Measurements from ENCODE around the gene TMEM51.

The TMEM51 gene, protein sequence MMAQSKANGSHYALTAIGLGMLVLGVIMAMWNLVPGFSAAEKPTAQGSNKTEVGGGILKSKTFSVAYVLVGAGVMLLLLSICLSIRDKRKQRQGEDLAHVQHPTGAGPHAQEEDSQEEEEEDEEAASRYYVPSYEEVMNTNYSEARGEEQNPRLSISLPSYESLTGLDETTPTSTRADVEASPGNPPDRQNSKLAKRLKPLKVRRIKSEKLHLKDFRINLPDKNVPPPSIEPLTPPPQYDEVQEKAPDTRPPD

DNA sequence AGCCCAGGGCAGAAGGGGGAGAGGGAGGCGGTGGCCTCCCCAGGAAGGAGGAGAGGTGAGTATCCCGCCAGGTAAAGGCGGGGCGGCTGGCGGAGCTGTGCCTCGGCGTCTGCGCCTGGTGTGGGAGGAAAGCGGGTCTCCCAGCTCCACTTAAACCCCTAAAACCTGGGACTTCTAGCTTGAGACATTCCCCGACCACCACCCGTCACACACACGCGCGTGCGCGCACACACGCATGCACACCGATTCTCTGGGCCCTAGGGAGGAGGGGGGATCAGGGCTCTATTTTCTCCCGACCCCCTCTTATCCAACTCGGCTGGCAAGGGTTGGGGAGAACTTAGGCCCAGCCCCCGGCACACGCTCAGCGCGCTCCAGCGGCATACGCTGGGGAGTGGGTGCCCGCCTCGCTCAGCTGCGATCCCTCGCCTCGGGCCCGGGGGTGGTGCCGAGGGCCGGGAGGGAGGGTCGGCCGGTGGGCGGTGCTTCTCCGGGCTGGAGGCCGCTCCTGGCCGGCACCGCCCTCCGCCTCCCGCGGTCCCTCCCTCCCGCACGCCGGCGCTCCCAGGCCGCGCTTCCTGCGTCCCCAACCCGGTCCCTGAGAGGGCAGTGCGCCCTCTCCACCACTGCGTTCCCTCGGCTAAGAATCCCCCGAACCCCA is at the start of gene TMEM51:
Gene TMEM51 (plus strand): TSS at position 564 of the 658 bp plus-strand sequence. CDS start 61,341 bp downstream, outside the sequence.
- H3K4me3 ChIP-seq (ENCODE audit: low read depth, low read length) = no peak within 1 kb of the TSS
- TF ChIP-seq, protein P1, sequence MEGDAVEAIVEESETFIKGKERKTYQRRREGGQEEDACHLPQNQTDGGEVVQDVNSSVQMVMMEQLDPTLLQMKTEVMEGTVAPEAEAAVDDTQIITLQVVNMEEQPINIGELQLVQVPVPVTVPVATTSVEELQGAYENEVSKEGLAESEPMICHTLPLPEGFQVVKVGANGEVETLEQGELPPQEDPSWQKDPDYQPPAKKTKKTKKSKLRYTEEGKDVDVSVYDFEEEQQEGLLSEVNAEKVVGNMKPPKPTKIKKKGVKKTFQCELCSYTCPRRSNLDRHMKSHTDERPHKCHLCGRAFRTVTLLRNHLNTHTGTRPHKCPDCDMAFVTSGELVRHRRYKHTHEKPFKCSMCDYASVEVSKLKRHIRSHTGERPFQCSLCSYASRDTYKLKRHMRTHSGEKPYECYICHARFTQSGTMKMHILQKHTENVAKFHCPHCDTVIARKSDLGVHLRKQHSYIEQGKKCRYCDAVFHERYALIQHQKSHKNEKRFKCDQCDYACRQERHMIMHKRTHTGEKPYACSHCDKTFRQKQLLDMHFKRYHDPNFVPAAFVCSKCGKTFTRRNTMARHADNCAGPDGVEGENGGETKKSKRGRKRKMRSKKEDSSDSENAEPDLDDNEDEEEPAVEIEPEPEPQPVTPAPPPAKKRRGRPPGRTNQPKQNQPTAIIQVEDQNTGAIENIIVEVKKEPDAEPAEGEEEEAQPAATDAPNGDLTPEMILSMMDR (IDR thresholded peaks at IDR 0.05; ENCODE audit: borderline replicate concordance, insufficient read depth, low read depth, low read length) = no peak

DNA sequence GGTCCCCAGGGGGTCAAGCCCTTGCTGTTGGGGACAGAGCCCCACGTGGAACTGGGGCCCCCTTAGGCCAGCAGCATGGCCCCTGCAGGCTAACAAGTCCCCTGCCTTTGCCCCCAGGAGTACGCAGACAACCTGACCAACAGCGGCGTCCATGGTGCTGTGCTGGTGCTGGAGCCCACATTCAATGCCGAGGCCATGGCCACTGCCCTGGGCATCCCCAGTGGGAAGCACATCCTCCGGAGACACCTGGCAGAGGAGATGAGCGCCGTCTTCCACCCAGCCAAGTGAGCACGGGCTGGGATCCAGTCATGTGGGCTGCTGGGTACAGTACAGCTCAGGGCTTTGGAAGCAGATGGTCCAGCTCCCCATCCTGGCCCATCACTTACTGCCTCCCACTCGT is 49.6 kb upstream of the TMEM51 start:
- TF ChIP-seq, protein P1 (IDR thresholded peaks at IDR 0.05; ENCODE audit: borderline replicate concordance, insufficient read depth, low read depth, low read length) = no peak
- no peak overlapping the region for H3K4me3 ChIP-seq (ENCODE audit: low read depth, low read length)

DNA sequence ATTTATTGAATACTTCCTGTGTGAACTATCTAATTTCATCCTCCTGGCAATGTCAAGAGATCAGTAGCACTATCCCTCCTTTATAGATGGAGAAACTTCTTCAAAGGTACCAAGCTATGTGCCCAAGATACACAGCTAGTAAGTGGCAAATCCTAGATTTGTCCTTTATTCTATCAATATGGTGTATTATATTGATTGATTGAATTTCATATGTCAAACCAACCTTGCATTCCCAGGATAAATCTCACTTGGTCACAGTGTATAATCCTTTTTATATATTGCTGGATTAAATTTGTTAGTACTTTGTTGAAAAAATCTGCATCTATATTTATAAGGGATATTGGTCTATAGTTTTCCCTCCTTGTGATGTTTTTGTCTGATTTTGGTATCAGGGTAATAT is 48.8 kb upstream of the TMEM51 start:
- TF ChIP-seq, protein P1 (IDR thresholded peaks at IDR 0.05; ENCODE audit: borderline replicate concordance, insufficient read depth, low read depth, low read length) = no peak
- H3K4me3 ChIP-seq (ENCODE audit: low read depth, low read length) = no peak overlapping the region

DNA sequence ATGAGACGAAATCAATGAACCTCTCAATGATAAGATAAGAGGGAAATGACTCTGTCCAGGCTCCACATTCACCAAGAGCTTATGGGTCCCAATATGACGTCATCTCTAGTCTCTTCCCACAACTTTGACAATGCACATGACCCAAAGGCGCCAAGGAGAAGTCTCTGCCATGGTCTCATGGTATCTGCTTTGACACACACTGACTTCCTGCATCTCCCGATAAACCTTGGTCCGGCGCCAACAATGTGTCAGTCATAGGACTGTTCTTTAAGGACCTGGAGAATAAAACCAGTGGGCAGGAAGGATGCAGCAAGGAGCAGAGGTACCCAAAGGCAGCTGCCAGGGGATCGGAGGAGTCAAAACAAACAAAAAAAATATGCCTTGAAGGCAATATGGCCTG is 46.9 kb upstream of the TMEM51 start:
- H3K4me3 ChIP-seq (ENCODE audit: low read depth, low read length) = no peak overlapping the region
- TF ChIP-seq, protein P1 (IDR thresholded peaks at IDR 0.05; ENCODE audit: borderline replicate concordance, insufficient read depth, low read depth, low read length) = no peak

DNA sequence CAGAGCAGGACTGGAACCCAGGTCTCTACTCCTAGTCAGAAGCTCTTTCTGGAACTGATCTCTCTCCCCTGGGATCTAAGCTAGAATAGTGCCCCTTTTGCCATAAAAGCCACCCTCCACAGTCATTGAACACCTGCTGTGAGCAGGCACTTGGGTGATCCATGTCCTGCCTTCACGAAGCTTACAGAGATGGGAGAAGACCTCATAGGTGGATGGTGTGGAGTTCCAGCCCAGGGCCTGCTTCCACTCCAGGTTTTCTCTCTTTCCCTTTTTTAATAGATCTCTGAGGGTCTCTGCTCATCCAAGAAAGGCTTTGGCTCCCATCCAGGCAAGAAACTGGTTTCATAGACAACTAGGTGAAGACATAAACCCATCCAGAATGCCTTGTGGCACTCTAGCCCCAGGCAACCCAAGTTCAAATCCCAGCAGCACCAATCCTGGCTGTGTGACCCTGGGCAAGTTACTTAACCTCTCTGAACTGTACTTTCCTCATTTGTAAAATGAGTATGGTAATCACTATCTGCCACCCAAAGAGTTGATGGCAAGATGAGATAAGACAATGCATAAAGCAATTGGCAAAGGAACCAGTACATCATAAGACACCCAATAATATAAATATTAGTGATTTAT is 46.4 kb upstream of the TMEM51 start:
- TF ChIP-seq, protein P1 (IDR thresholded peaks at IDR 0.05; ENCODE audit: borderline replicate concordance, insufficient read depth, low read depth, low read length) = no peak
- no peak overlapping the region for H3K4me3 ChIP-seq (ENCODE audit: low read depth, low read length)

DNA sequence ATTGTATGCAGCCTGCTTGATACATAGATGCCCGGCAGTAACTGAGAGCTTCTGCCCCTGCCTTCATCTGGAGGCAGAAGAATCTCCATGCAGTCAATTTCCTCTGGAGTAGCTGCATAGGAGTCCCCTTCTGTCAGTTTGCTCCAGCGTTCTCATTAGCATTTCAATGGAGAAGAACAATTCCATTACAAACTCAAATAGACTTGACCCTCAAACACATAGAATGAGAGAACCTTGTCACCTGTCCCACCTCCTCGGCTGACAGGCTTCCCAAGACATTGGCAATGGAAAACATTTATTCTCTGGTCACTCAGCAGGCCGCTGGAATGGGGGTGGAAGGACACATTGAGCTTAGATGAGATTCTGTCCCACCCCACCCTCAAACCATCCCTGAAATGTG is 45.6 kb upstream of the TMEM51 start:
- TF ChIP-seq, protein P1 (IDR thresholded peaks at IDR 0.05; ENCODE audit: borderline replicate concordance, insufficient read depth, low read depth, low read length) = no peak
- H3K4me3 ChIP-seq (ENCODE audit: low read depth, low read length) = no peak overlapping the region

Data from GM12875 (cell line).